Small intestine (tissue), 7 donors: ENCODE data around the gene FBXO33. TPM values are rescaled to one million over a fixed set of nuclear protein-coding genes. Genes with fewer than 3 reads are reported as not detected.

Experiments
- DNase-seq, 2 donors: peaks; one replicate each; pipeline versions ENCODE4 v3.0.0 to v3.0.0-alpha.2; 2013
- FAIRE-seq: peaks from 2 replicates; lab custom pipeline; 2012; peaks lifted over from hg19 to GRCh38; lab: Jason Lieb, UNC
- H3K27ac ChIP-seq, 3 donors: one replicate each; pipeline ENCODE4 v1.5.1; 2013; ENCODE audit warnings: low read length in 2 of 3, mild to moderate bottlenecking in 2 of 3, control low read depth in 1 of 3, inconsistent platforms in 1 of 3, low read depth in 1 of 3, moderate library complexity in 1 of 3
- H3K27me3 ChIP-seq, 3 donors: one replicate each; pipeline ENCODE4 v1.6.1; 2013; ENCODE audit warnings: low read length in 3 of 3, inconsistent platforms in 1 of 3; ENCODE audit not compliant: control insufficient read depth in 3 of 3, insufficient read depth in 3 of 3
- H3K36me3 ChIP-seq, 3 donors: one replicate each; pipeline ENCODE4 v1.6.1; 2013; ENCODE audit warnings: low read length in 3 of 3, inconsistent platforms in 1 of 3, low read depth in 1 of 3, mild to moderate bottlenecking in 1 of 3, moderate library complexity in 1 of 3; ENCODE audit not compliant: control insufficient read depth in 3 of 3, insufficient read depth in 2 of 3
- H3K4me1 ChIP-seq, 3 donors: one replicate each; pipeline ENCODE4 v1.6.1; 2013; ENCODE audit warnings: low read length in 2 of 3, inconsistent platforms in 1 of 3, low read depth in 1 of 3, mild to moderate bottlenecking in 1 of 3, moderate library complexity in 1 of 3; ENCODE audit not compliant: control insufficient read depth in 3 of 3, insufficient read depth in 2 of 3
- H3K4me3 ChIP-seq, 3 donors: one replicate each; pipeline ENCODE4 v1.5.1; 2013; ENCODE audit warnings: low read length in 3 of 3, control low read depth in 1 of 3, inconsistent platforms in 1 of 3, low read depth in 1 of 3, mild to moderate bottlenecking in 1 of 3, moderate library complexity in 1 of 3
- H3K9me3 ChIP-seq, 2 donors: one replicate each; pipeline ENCODE4 v1.6.1; 2013; ENCODE audit warnings: low read depth in 1 of 2, low read length in 1 of 2; ENCODE audit not compliant: control insufficient read depth in 2 of 2, insufficient read depth in 1 of 2
- WGBS, 3 donors: extraction: QIAGEN DNeasy Blood & Tissue Kit; methylation state at CpG; one replicate each; pipeline ENCODE4 v1.1.7; 2013; 5-methylcytosine and 5-hydroxymethylcytosine counted together
- polyA plus RNA-seq, 4 donors: library from polyadenylated mRNA; stranded (reverse) in 3 of 4; unstranded in 1 of 4; fragments of 200-250 nt in 3 of 4; fragments of 120-200 nt in 1 of 4; gene quantifications; one replicate each; pipeline versions ENCODE4 v1.2.1 to v1.2.3, GENCODE V29; 2013
- donor health status: healthy with polysubstance abuse.
- donor health status: control.
- donor health status: control.
- donor health status: Bipolar disorder and iron deficiency.
- donor health status: healthy.

Gene FBXO33
- polyA plus RNA-seq, 4 donors = 3.8 to 9.3 (median 4.6) TPM

DNA sequence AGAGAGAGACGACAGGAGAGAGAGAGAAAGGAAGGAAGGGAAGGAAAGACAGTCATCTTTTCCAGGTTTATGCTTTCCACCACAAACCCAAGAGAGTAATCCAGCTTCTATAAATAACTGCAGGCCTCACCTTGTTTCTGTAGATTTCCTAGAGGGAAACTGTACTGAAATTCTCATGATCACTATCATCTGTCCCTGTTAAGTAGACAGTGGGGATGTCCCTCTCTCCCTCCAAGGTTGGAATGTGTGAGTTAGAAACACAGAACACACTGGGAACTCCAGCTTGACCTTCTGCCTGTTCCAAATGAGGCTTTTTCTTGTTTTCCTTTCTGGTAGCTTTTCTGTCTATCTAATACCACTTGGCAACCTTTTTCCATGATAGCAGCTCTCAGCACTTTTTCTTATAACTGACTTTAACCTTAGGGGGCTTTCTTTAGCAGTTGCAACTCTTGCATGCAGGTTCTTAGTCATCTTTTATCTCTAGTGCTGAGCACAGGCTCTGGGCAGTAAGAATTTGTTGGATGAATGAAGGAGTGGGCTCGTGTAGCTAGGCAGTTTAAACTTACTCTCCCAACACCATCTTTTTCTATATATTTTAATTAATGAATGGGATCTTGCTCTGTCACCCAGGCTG, 22.8 kb upstream of the FBXO33 start:
- Histone ChIP-seq H3K4me1 (no peaks in the 10 kb centered on the region), H3K27ac (no peak overlapping the region), H3K36me3 (no peaks in the 10 kb centered on the region), H3K4me3 (no peak overlapping the region), H3K27me3 (no peaks in the 10 kb centered on the region), H3K9me3 (no peaks in the 10 kb centered on the region)
- 40 to 62% (median 48%) methylated on average over 2 of the region's 2 CpGs for WGBS, 3 donors
- DNase-seq (no peak), FAIRE-seq (no peak)

DNA sequence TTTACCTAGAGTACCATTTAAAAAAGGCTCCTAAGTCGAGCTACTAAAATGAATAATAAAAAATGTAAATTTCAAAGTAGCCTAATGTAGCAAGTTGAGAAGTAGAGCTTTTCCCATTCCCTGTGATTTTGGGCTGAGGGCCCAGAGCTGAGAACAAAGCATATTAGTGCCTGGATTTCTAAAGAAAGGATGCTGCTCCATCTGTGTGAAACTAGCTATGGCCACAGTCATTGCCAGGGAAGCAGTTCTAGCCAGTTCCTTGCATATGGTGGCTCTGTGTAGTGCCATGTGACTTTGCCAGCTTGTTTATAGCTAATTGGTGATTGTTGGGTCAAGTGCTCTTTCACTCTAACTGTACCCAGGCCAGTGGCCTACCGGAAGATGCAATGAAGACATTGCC, 20.4 kb upstream of the FBXO33 start:
- no peaks in the 10 kb centered on the region for H3K4me1 ChIP-seq
- WGBS, 3 donors = 90 to 94% (median 91%) methylated on average over 2 of the region's 2 CpGs
- H3K4me3 ChIP-seq = no peak overlapping the region
- H3K27me3 ChIP-seq = no peaks in the 10 kb centered on the region
- H3K36me3 ChIP-seq = no peaks in the 10 kb centered on the region
- DNase-seq (no peak), FAIRE-seq (no peak)
- no peak overlapping the region for H3K27ac ChIP-seq
- H3K9me3 ChIP-seq = no peaks in the 10 kb centered on the region

DNA sequence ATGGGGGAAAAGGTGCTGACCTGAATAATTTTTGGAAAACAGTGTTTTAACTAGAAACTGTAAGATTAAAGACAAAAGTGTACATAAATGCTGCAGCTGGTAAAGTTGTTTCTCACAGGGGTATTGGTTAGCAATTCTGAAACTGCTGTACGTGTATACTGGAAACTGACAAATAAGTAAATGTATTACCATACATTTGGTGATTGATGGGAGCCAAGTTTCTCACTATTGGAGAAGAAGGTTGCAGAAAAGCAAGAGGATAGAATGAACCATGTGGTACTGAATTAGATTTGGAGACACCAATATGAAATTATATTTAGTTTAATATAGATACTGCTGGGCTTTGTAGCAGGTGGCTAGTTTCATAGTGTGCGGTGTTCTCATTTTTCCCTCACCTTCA, 19.6 kb upstream of the FBXO33 start:
- 81 to 87% (median 84%) methylated on average over 2 of the region's 2 CpGs for WGBS, 3 donors
- H3K27ac ChIP-seq = no peak overlapping the region
- DNase-seq (no peak), FAIRE-seq (no peak)
- H3K9me3 ChIP-seq = no peaks in the 10 kb centered on the region
- no peaks in the 10 kb centered on the region for H3K36me3 ChIP-seq
- no peaks in the 10 kb centered on the region for H3K27me3 ChIP-seq
- H3K4me1 ChIP-seq = no peaks in the 10 kb centered on the region
- no peak overlapping the region for H3K4me3 ChIP-seq

DNA sequence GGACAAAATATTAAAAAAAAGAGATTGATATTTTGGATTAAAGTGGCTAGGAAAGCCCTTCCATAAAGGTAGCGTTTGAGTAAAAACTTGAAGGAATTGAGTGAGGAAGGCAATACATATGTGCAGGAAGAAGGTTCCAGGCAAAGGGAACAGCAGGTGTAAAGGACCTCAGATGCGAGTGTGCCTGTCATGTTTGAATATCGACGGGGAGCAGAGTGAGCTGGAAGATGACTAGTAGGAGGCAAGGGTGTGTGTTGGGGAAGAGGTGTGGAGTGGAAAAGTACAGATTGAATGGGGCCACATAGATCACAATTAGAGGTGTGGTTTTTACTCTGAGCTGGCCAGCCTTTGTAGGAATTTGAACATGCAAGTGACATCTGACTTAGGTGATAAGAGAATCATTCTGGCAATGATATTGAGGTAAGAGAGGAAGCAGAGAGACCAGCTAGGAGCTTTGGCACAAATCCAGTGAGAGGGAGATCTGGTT, 15.0 kb upstream of the FBXO33 start:
- Histone ChIP-seq H3K4me3 (no peak overlapping the region), H3K4me1 (no peaks in the 10 kb centered on the region), H3K27ac (no peak overlapping the region), H3K27me3 (no peaks in the 10 kb centered on the region), H3K9me3 (peaks cover 0 to 2% of the 10 kb centered on the region in 2 donors), H3K36me3 (no peaks in the 10 kb centered on the region)
- DNase-seq (peak; percentile 10 to 77), FAIRE-seq (no peak)
- 64 to 77% (median 77%) methylated on average over 4 of the region's 4 CpGs for WGBS, 3 donors

DNA sequence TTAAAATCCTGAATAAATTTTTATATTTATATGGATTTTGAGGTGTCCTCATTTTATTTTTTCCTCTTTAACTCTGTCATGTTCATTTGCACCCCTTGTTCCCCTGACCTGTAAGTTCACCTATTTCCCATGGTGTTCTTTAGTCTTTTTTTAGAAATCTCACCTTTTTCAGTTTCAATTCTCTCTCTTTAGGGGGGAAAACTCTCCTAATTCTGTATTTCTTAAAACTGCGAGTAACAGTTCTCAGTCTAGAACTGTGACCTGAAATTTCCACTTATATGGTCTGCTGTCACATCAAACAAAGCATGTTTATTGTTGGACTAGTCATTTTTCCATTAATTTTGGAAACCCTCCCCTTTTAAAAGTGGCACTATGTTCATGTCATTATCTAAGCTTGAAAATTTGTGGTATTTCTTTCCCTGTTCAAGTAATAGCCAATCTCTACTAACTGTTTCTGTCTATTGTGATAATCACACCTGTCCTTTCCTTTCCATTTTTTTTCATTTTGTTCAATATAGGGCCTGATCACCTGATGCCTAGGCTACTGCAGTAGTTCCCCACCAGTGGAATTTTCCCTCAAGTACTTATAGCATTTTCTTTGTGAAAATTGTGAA, 14.0 kb upstream of the FBXO33 start:
- H3K4me3 ChIP-seq = no peak overlapping the region
- FAIRE-seq = no peak
- H3K27me3 ChIP-seq = no peaks in the 10 kb centered on the region
- DNase-seq = no peak
- H3K9me3 ChIP-seq = peaks cover 0 to 11% of the 10 kb centered on the region in 2 donors
- WGBS, 3 donors = 69 to 82% (median 72%) methylated on average over 1 of the region's 1 CpG
- no peaks in the 10 kb centered on the region for H3K4me1 ChIP-seq
- H3K36me3 ChIP-seq = no peaks in the 10 kb centered on the region
- no peak overlapping the region for H3K27ac ChIP-seq

DNA sequence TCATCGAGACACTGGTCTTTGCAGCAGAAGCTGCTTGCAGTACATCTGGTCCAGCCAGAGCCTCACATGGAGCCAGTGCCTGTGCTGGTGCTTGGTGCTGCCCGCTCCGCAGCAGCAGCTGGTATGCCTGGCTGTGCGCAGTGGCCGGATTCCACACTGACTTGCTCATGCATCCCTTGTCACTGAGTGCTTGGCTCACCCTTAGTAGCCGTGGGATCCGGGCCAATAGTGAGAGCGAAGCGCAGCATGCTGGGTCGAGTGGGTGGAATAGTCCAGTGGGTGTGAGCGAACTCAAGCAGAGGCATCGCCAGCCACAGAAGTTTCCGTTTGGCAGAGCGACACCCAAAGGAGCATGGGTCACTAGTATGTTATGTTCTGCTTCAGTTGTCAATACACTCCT, 10.1 kb upstream of the FBXO33 start:
- Histone ChIP-seq H3K27ac (no peak overlapping the region), H3K4me1 (no peaks in the 10 kb centered on the region), H3K4me3 (no peak overlapping the region), H3K36me3 (no peaks in the 10 kb centered on the region), H3K27me3 (no peaks in the 10 kb centered on the region), H3K9me3 (peaks cover 0 to 18% of the 10 kb centered on the region in 2 donors)
- FAIRE-seq (no peak), DNase-seq (no peak)
- WGBS, 3 donors = 87 to 97% (median 93%) methylated on average over 14 of the region's 14 CpGs

DNA sequence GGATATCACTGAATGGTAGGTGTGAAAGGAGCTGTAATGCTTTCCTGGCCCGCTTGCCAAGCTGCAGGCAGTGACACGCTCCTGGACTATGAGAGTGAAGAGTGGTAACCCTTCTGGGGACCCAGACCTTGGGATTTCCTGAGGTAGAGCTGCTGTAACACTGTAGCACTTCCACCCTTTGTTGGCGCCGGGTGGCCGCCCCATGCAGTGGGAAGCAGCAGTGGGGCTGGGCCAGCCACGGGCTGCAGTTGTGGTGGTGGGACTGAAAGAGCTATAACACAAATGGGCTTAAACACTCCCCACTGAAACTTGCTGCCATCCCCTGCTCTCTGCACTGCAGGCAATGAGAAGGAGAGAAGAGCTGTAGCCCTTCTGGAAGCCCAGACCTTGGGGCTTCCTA, 9.6 kb upstream of the FBXO33 start:
- Histone ChIP-seq H3K9me3 (peaks cover 0 to 18% of the 10 kb centered on the region in 2 donors), H3K27me3 (no peaks in the 10 kb centered on the region), H3K27ac (no peak overlapping the region), H3K36me3 (no peaks in the 10 kb centered on the region), H3K4me1 (no peaks in the 10 kb centered on the region), H3K4me3 (no peak overlapping the region)
- 87 to 98% (median 97%) methylated on average over 6 of the region's 6 CpGs for WGBS, 3 donors
- DNase-seq = no peak
- no peak for FAIRE-seq

DNA sequence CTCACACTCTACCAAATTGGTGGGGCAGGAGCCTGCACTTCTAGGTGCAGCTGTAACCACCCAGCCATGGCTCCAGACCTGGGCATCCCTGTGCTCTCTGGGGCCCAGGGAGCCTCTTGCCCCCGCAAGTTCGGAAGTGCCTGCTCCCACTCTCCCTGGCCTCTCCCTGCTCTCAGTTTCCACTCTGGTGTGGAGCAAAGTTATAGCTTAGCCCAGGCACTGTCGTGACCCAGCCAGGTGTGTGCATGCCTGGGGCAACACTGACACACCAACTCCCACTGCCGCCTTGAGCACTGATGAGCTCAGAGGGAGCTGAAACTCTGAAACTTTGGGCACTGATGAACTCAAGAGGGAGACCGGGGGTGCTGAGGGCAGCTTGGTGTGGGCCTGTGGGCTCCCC, 8.7 kb upstream of the FBXO33 start:
- DNase-seq = no peak
- FAIRE-seq = no peak
- Histone ChIP-seq H3K9me3 (peaks cover 0 to 18% of the 10 kb centered on the region in 2 donors), H3K4me1 (no peaks in the 10 kb centered on the region), H3K27me3 (no peaks in the 10 kb centered on the region), H3K27ac (no peak overlapping the region), H3K4me3 (no peak overlapping the region), H3K36me3 (no peaks in the 10 kb centered on the region)
- 91 to 99% (median 94%) methylated on average over 5 of the region's 5 CpGs for WGBS, 3 donors
